ENCODE results near the gene ZNF26.
"Not testable (repeated sequence)": the region's sequence is repeated elsewhere in the genome, so short reads cannot be mapped to it uniquely, and the experiment has no call there.

Gene ZNF26

GRCh38 chr12:132986001-132986884, at the start of gene ZNF26:
Gene ZNF26 (plus strand): TSS chr12:132986367. CDS start chr12:132986841, 474 bp downstream.
- peak; percentile 89 for DNase-seq

GRCh38 chr12:132936921-132937320, 49.2 kb upstream of the ZNF26 start:
- DNase-seq: not testable (repeated sequence)

GRCh38 chr12:132937476-132937875, 48.7 kb upstream of the ZNF26 start:
- DNase-seq: no peak

GRCh38 chr12:132938807-132939206, 47.4 kb upstream of the ZNF26 start:
- DNase-seq: not testable (repeated sequence)

- no peak for DNase-seq
Observed at GRCh38 chr12:132940071-132940719, 46.0 kb upstream of the ZNF26 start.

GRCh38 chr12:132941336-132941954, 44.7 kb upstream of the ZNF26 start:
- DNase-seq: no peak

- DNase-seq: no peak
Observed at GRCh38 chr12:132942611-132943010, 43.6 kb upstream of the ZNF26 start.

GRCh38 chr12:132945806-132946205, 40.4 kb upstream of the ZNF26 start:
- no peak for DNase-seq

GRCh38 chr12:132946246-132946820, 39.8 kb upstream of the ZNF26 start:
- no peak for DNase-seq

- DNase-seq: no peak
Observed at GRCh38 chr12:132948146-132949066, 37.8 kb upstream of the ZNF26 start.

- DNase-seq: no peak
Observed at GRCh38 chr12:132949936-132950837, 36.0 kb upstream of the ZNF26 start.

- DNase-seq: no peak
Observed at GRCh38 chr12:132950844-132951535, 35.2 kb upstream of the ZNF26 start.

- no peak for DNase-seq
Observed at GRCh38 chr12:132951649-132952048, 34.5 kb upstream of the ZNF26 start.

GRCh38 chr12:132952371-132953162, 33.6 kb upstream of the ZNF26 start:
- DNase-seq: no peak

GRCh38 chr12:132953163-132953425, 33.1 kb upstream of the ZNF26 start:
- no peak for DNase-seq

- no peak for DNase-seq
Observed at GRCh38 chr12:132953771-132954170, 32.4 kb upstream of the ZNF26 start.

GRCh38 chr12:132954471-132955048, 31.6 kb upstream of the ZNF26 start:
- no peak for DNase-seq

- DNase-seq: no peak
Observed at GRCh38 chr12:132955094-132956010, 30.8 kb upstream of the ZNF26 start.
